Femur (tissue), 1 donor: ENCODE data around the gene PMM1.
A peak's percentile ranks its signal among the peaks of the same experiment; 100 is the strongest.
"Not testable (repeated sequence)": the region's sequence is repeated elsewhere in the genome, so short reads cannot be mapped to it uniquely, and the experiment has no call there.

Source experiments
- DNase-seq: peaks from one replicate; pipeline ENCODE4 v3.0.0-alpha.2; 2017

Gene PMM1

DNA sequence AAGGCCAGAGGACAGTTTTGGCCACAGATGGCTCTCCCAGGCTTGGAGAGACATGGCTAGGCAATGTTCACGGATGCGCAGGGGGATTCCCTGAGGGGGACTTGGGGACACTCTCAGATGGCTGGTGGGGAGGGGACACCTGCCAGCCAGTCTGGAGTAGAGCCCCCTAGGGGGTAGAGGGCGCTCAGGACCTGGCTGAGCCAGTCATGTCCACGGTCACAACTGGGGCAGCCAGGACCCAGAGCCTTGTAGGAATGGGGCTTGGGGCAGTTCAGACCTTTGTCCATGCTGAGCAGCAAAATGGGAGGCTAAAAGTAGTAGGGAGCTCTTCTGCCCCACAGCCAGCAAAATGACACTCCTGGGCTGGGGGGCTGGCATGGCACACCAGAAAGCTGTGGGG is 27.2 kb downstream of the PMM1 start:
- DNase-seq: no peak

DNA sequence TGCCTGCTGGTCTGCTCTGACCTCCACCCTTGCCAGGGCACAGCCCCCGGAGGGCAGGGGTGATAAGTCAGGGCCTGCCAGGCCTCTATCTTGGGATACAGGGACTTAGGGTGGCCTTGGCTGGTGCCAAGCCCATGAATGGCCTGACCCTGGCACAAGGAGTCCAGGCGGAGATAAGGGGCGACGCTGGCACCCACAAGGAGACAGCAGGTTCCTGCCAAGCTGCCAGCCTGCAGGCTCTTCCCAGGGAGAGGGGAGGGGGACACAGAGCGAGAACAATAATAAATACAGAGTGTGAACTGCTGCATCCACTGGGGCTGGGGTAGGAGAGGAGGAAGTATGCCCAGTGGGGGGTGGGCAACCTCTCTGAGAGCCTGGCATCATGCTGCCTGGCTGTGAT is 27.9 kb downstream of the PMM1 start:
- no peak for DNase-seq

DNA sequence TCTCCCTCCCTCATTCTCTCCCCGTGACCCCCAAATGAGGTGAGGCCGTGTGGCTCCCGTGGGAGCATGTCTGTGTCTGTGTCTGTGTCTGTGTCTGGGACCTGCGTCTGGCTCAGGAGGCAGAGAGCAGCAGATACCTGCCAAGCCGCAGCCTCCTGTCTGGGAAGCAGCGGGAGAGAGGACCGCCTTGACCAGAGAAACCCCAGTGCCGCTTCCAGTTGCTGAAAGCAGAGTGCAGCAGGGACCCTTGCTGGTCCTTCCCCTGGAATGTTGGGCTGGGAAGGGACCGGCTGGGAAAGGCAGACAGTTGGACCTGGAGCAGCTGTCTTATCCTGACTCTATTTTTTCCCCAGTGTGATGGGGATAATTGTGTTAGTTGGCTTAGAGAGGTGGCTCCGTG is 28.3 kb downstream of the PMM1 start:
- DNase-seq: peak; percentile 57

DNA sequence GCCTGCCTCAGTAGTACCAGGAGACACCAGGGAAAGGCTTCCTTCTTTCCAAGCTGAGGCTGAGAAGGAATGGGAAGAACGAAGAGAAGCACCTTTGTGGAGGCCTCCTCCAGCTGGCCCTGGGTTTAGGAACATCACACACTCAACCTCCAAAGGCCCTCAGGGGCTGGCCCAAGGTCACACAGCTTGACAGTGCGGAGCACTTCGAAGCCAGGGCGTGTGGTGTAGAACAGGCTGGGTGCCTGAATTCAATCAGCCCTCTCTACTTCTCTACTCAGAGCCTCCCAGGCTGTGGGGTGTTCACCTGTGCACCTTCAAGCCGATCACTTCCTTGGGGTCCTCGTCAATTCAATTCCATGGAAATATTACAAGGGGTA is 29.6 kb downstream of the PMM1 start:
- no peak for DNase-seq

DNA sequence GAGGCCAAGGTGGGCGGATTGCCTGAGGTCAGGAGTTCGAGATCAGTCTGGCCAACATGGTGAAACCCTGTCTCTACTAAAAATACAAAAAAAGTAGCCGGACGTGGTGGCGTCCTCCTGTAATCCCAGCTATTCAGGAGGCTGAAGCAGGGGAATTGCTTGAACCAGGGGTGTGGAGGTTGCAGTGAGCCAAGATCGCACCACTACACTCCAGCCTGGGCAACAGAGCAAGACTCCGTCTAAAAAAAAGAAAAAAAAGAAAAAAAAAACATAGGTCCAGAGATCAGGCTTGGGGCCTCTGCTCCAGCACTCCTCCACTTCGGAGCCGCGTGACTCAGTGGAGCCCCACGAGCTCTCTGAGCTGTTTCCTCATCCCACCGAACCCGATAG is 31.4 kb downstream of the PMM1 start:
- DNase-seq: not testable (repeated sequence)

DNA sequence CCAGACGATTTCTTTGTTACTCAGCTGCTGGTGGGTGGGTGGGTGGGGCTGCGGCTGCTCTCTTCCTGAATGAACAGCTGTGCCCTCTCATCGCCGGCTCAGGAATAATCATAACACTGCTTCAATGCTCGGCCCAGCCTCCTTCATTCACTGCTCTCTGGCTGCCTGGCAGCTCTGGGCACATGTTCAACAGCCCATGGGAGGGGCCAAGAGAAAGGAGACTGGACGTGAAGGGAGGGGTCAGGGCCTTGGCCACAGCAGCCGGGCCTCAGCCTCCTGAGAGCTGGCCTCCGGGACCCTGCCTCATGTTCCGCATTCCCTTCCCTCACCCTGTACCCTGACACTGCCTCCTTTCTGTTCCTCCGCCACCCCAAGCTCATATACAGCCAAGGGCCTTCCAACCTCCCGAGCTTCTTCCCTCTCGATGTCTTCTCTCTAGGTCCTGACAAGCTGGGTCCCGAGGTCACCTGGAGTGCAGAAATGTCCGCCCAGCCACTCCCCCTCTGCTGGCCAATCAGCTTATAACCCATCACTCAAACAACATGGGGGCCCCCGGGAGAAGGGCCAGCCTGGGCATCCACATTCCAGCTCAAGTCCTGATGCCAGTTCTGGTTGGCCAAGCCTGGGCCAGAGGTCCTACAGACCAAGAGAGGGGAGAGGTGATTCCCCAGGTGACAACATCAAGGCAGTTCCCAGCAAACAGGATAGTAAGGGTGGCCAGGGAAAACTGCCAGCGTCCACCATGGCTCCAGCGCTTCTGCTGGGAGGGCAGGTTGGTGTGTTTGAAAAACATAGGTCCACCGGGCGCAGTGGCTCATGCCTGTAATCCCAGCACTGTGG is 32.0 kb downstream of the PMM1 start:
- DNase-seq: peak; percentile 89

DNA sequence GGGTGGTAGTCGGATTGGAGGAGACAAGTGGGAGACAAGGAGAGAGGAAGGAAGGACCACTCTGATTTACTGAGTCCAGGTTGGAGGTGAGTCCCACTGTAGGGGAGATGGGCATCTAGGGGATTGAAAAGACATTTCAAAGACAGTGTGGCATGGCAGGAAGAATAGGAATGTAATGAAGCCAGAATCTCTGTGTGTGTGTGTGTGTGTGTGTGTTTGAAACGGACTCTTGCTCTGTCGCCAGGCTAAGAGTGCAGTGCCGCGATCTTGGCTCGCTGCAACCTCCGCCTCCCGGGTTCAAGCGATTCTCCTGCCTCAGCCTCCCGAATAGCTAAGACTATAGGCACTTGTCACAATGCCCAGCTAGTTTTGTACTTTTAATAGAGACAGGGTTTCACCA is 33.1 kb downstream of the PMM1 start:
- DNase-seq: no peak

DNA sequence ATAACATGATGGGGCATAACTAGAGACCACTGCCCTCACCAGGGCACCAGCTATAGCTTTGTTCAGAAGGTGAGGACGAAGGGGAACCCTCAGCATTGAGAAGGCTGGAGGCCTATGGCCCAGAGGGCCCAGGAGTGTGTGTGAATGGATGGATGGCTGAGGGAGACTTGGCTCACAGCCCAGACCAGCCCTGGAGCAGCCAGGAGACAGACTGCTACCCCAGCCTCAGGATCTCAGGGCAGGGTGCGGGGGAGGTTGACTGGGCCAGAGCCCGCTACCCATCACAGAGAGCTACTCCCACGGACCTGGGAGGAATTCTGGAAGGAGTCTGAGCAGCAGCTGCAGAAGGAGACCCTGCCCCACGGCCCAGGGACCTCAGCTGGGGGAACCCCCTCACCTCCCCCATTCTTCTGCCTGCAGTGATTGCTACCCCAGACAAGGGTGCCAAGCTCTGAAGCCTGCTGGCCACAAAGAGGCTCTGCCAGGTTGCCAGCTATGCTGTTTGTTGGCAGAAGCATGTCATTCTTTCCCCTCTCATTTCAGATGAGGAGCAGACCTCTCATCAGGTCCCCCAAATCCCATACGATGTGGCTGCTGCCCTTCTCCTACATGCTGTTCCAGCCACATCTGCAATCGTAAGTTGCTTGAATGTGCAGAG is 34.2 kb downstream of the PMM1 start:
- DNase-seq: no peak

DNA sequence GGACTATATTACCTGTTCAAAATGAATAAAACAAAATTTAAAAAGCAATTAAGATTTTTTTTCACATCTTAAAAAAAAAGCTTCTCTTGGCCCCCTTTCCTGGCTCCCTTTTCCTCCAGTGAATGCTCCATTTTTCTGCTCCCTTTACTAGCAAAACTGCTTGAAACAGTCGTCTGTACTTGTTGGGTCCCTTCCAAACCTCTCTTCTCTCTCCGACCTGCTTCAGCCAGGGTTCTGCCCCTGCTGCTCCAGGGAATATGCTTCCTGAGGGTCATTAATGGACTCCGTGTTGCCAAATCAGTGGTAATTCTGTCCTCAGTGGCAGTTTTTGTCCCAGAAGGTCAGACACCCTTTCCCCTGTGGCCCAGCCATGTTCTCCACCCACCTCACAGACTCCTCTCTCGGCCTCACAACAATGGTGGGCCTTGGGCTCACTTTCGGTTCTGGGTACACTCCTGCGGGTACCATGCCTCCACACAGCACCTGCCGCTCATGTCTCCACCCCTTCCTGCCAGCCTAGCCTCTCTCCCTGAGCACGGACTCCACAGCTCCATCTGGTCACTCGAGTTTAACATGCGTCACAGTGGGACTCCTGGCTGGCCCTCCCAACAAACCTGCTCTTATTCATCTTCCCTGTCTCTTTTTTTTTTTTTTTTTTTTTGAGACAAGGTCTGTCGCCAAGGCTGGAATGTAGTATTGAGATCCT is 37.6 kb downstream of the PMM1 start:
- no peak for DNase-seq

DNA sequence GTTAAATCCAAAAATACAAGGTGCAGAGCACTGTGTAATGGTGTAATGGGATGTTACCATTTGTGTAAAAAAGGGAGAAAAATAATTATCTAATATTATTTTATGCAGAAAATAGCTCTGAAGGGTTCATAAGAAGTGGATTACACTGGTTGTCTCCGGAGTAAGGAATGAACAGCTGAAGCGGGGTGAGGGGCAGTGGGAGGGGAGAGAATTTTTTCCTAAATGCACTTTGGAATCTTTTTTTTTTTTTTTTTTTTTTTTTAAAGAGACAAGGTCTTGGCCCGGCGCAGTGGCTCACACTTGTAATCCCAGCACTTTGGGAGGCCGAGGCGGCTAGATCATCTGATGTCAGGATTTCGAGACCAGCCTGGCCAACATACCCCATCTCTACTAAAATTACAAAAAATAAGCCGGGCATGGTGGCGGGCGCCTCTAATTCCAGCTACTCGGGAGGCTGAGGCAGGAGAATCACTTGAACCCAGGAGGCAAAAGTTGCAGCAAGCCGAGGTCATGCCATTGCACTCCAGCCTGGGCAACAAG is 38.6 kb downstream of the PMM1 start:
- no peak for DNase-seq

DNA sequence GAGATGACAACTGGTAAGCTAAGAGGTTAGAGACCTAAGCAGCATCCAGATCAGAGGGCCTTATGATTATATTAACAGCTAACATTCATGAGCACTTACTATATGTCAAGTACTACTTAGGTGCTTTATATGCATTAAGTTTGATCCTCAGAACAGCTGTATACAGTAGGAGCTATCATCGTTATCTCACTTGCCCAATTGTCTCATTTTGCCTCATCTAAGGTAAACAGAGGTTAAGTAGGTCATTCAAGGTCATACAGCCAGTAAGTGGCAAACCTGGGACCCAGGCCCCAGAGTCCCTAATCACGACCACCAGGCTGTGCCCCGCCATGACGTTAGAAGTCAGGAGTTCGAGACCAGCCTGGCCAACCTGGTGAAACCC is 40.8 kb downstream of the PMM1 start:
- no peak for DNase-seq

DNA sequence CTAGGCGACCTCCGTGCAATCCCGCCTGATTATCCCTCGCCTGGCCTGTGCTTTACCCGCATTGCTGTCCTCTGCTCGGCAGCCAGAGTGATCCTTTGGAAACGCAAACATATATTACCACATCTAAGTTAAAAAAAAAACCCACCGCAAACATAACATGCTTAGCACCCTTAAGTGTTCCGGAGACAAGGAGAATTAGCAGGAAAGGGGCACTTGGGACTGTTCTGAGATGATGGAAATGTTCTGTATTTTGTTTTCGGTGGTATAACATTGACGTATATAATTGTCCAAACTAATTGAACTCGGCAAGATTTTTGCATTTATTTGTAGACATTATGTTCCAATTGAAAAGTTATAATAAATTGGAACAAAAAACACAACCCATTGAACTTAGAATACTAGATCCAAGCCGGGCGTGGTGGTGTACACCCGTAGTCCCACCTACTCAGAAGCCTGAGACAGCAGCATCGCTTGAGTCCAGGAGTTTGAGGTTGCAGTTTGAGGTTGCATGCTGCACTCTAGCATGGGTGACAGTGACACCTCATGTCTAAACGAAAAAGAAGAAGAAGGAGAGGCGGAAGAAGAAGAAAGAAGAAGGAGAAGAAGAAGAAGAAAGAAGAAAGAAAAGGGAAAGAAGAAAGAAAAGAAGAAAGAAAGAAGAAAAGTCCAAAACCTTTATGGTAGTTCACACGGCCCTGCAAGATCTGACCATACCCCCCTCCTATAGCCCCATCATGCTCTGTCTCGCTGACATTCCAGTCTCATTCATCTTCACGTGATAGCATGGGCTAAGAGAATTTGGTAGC is 44.8 kb downstream of the PMM1 start:
- no peak for DNase-seq

DNA sequence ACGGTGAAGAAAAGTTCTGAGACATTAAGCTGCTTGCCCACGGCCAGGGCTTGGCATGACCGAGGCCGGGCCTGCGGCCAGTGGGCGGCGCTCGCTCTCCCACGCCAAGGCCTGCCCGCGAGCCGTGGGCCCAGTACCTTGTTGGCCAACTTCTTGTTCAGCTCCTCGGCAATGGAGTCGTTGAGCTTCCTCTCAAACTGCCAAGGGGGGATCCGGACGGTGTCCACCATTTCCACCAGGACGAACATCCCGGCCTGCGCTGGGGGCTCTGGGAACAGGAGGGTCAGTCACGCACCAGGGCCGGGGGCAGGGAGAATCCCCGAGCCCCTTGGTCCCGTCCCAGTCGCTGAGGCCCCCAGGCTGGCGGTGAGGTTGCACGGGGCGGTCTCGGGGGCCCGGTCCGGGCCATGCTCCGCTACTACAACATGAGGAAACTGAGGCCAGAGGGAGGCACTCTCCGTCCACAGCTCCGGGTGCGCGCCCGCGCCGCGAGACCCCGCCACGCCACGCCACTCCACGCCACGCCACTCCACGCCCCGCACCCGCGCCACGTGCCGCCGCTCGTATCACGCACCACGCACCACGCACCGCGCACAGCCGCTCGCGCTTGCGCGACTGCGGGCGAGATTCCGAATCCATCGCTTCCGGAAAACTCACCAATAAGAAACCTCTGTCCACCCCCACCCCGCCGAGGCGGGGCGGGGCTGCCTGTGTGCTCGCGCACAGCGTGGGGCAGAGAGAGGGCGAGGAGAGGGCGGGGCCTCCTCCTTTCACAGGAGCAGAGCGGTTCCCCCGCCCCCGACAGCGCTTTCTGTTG is 45.6 kb downstream of the PMM1 start, which contains the start of gene POLR3H:
Gene POLR3H, minus strand, starts transcription at position 617 of the 817 bp plus-strand sequence. Its CDS starts 369 bp downstream, at position 248.
- peak; percentile 99 for DNase-seq

DNA sequence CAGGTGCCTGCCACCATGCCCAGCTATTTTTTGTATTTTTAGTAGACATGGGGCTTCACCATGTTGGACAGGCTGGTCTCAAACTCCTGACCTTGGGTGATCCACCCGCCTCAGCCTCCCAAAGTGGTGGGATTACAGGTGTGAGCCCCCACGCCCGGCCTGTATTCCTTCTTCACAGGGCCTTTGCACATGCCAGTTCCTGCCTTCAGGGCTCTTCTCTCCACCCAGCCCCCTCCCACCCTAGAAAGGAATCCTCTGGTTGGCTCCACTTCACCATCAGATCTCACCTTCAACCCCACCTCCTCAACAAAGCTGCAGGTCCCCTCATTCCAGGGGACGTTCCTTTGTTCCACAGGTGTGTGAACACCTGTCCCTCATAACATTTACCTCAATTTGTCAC is 47.4 kb downstream of the PMM1 start:
- DNase-seq: no peak

DNA sequence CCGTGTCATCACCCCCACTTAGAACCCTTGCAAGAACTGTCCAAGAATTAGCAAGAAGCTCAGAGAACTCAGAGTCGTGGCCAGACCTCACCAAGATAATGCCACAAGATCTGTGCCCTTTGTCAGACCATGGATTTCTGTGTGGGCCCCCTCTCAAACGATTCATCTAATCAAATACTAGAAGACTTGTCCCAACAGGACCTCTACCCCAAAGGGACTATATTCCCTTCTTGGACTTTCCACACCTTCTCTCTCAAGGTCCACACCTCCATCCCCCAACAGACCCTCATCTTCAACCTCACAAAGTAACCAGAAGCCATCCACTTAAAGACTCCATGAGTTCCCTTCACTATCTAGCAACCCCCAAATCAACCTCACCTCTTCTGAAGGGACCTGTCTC is 48.2 kb downstream of the PMM1 start:
- DNase-seq: no peak

DNA sequence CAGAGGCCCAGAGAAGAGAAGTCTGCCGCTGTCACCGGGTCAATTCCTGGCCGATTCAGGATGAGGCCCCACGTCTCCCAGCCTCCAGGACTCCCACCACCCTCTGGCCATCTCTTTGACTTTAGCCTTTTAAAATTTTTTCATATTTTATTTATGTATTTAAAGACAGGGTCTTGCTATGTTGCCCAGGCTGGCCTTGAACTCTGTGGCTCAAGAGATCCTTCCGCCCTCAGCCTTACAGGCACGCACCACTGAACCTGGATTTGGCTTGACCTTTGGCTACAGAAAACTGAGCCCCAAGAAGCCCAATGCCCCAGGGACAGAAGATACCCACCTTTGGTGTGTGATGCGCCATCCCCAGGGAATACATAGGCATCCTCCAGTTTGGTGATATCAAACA is 49.3 kb downstream of the PMM1 start:
- no peak for DNase-seq

DNA sequence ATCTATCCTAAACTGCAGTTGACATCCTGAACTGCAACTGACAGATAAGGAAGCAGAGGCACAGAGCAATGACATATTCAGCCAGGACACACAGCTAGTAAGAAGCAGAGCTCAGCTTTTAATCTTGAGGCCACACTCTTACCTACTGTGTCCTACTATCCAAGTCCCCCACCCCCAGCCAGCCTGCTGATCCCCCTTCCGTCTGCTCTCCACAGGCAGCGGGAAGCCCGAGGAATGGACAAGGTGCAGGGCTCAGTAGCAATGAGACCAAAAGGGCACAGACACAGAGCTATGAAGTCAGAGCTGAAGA is 49.7 kb downstream of the PMM1 start:
- DNase-seq: no peak

DNA sequence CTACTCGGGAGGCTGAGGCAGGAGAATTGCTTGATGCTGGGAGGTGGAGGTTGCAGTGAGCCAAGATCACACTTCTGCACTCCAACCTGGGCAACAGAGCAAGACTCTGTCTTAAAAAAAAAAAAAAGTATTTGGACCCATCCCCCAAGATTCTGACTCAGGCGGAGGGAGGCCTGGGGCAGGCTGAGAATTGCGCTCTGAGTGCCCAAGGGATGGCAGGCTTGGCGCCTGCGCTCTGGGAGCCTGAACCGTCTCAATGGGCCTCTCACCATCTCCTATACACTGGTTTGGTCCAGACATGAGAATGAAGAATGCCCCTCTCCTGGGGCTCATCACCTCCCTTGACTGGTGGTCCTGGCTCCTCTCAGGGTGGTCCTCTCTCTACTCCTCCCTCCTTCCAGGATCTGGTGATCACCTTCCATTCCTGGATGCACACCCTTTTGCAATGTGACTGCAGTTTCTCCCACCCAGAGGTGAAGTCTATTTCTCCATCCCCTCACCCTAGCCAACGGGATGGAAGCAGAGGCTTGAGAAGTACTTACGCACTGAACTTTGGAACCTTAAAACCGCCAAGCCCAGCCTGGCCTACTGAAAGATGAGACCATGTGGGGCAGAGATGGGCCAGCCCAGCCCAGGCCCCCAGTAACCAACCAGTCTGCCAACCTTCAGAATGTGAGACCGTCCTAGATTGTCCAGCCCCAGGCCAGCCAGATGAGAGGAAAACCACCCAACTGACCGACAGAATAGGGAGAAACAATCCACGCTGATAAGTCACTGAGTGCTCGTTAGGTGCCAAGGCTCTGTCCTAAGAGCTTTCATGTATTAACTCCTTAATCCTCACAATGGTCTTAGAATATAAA is 50.3 kb downstream of the PMM1 start:
- DNase-seq: no peak

DNA sequence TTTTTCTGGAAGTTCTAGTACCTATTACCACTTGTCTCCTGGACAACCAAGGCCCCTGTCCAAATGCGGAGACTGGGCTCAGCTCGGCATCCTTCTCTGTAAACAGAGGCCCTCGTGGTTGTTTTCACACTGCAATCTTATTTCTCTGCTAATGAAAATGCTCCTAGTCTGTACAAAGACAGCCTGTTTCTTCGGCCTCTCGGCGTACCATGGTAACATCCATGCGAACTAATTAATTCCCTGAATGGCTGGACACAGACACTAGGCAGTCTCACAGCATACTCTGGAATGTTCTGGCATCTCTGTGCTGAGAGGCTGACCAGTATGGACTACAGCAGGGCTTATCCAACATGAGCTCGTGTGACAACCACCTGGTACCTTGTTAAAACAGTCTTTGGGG is 51.1 kb downstream of the PMM1 start:
- DNase-seq: no peak

DNA sequence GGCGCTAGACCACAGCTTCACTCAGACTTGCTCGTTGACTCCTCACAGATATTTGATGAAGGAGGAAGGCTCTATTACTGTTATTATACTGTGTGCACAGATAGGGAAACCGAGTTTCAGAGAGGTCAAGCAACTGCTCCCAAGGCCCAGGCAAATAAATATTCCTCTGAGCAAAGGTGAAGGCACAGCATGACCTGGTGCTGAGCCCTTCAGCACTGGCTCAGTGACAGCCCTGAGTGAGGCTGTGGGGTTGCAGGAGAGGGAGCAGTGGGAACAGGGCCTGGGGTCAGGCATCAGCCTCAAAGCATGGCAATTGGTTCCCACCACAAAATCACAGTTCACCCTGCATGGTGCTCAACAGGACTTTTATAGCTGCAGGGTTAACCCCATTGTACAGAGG is 52.4 kb downstream of the PMM1 start:
- DNase-seq: no peak

DNA sequence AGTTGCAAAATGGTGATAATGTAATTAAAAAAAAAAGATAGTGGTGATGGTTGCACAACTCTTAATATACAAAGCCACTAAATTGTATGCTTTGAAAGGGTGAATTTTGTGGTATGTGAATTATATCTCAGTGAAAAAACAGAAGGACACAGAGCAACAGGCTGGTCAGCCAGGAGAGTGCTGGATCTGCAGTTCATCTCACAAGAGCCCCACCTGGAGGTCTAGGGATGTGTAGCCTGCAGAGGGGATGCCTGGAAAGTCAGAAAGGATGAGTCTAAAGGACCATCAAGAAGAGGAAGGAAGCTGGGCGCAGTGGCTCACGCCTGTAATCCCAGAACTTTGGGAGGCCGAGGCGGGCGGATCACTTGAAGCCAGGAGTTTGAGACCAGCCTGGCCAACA is 54.4 kb downstream of the PMM1 start:
- no peak for DNase-seq
